Natural killer cell (primary cell): ENCODE data around the gene MMP11. TPM values are rescaled to one million over a fixed set of nuclear protein-coding genes. Genes with fewer than 3 reads are reported as not detected.

Experiments used
- ATAC-seq, 3 donors: fragments of 150-1000 bp in 2 of 3; fragments of 200-7000 bp in 1 of 3; cut with Tn5 transposase; 1 replicate in 1 of 3; 2 replicates in 2 of 3; pipeline ENCODE4 v1.10.0; 2021; ENCODE audit warnings: mild to moderate bottlenecking in 2 of 3, moderate library complexity in 2 of 3
- DNase-seq, 2 donors: peaks; one replicate each; pipeline versions ENCODE4 v3.0.0 to v3.0.0-alpha.2; 2013 to 2021; ENCODE audit warnings: mixed read lengths in 1 of 2
- H3K27ac ChIP-seq: one replicate; pipeline ENCODE4 v1.5.1; 2013; ENCODE audit warnings: mild to moderate bottlenecking, low read length
- H3K27me3 ChIP-seq: one replicate; pipeline ENCODE4 v1.6.1; 2013; ENCODE audit warnings: low read length; ENCODE audit not compliant: control insufficient read depth, insufficient read depth
- H3K36me3 ChIP-seq: one replicate; pipeline ENCODE4 v1.6.1; 2013; ENCODE audit warnings: low read length; ENCODE audit not compliant: control insufficient read depth, insufficient read depth
- H3K4me1 ChIP-seq: one replicate; pipeline ENCODE4 v1.6.1; 2013; ENCODE audit warnings: low read length; ENCODE audit not compliant: control insufficient read depth, insufficient read depth
- H3K4me3 ChIP-seq: one replicate; pipeline ENCODE4 v1.5.1; 2013; ENCODE audit warnings: low read length
- H3K9me3 ChIP-seq: one replicate; pipeline ENCODE4 v1.6.1; 2013; ENCODE audit warnings: low read length; ENCODE audit not compliant: control insufficient read depth, insufficient read depth
- H3K27ac Mint-ChIP-seq, 2 donors: one replicate each; pipeline ENCODE4 v1.8.0; 2022; ENCODE audit warnings: mild to moderate bottlenecking in 2 of 2, mixed read lengths in 2 of 2, moderate library complexity in 1 of 2
- H3K27me3 Mint-ChIP-seq, 2 donors: one replicate each; pipeline ENCODE4 v1.8.0; 2022; ENCODE audit warnings: low read depth in 2 of 2, mixed read lengths in 2 of 2
- H3K36me3 Mint-ChIP-seq: one replicate; pipeline ENCODE4 v1.8.0; 2022; ENCODE audit warnings: mixed read lengths
- H3K4me1 Mint-ChIP-seq, 2 donors: one replicate each; pipeline ENCODE4 v1.8.0; 2022; ENCODE audit warnings: mixed read lengths in 2 of 2
- H3K4me3 Mint-ChIP-seq: one replicate; pipeline ENCODE4 v1.8.0; 2022; ENCODE audit warnings: mild to moderate bottlenecking, moderate library complexity, mixed read lengths
- H3K9me3 Mint-ChIP-seq, 2 donors: one replicate each; pipeline ENCODE4 v1.8.0; 2022; ENCODE audit warnings: mixed read lengths in 2 of 2
- WGBS: methylation state at CpG from one replicate; pipeline ENCODE4 v1.1.7; 2013; ENCODE audit warnings: missing lambda C conversion rate; ENCODE audit not compliant: insufficient coverage; 5-methylcytosine and 5-hydroxymethylcytosine counted together
- intact Hi-C: fragments of 100-400 bp; cut with micrococcal nuclease; formaldehyde crosslinking; loops from one replicate; pipeline ENCODE4 v1.14.2; 2022
- total RNA-seq, 4 donors: library from RNA; stranded (reverse); fragments of 120-200 nt in 1 of 4; gene quantifications; one replicate each; pipeline versions ENCODE4 v1.2.3 to v1.2.4, GENCODE V29; 2013 to 2022
- TF ChIP-seq, protein P1 (sequence below): fragments of 200-600 bp; IDR thresholded peaks from one replicate; pipeline ENCODE4 v1.8.0; 2022; ENCODE audit warnings: antibody characterized with exemption

MMP11 gene
- total RNA-seq, 3 donors from 2014 or later (not counting 1 experiment from before 2014, with no cell fraction given): 0.71 to 1.7 (median 0.91) TPM

DNA sequence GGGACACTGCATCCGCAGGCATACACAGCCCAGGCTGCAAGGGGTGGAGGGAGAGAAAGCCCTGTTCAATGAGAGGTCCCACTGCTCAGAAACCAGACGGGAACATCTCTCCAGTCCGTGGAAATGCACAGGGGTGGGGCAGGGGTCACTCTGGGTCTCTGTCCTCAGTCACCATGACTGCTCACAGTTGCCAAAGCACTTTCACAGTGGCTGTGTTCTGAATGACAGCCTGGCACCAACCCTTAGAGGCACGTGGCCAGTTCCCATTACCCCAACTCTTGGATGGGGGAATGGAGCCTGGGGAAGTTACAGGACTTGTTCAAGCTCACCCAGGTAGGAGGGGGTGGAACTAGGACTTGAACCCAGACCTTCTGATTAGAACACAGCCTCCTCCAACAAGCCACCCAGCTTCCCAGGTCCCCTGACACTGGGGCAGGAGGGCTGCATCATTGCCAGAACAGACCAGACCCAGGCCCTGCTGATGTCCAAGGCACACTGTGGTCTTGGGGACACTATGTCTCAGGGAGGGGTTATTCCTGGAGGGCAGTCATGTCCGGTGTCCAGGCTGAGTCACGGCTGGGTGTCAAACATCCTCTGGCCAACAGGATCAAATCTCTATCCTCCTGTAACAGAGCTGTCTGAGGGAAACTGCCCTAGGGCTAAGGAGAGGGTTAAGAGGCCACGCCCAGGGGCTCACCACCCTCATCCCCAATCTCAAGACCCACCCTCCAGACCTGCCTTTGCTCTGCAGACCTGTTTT, 30.0 kb upstream of the MMP11 start:
- TF ChIP-seq, protein P1, sequence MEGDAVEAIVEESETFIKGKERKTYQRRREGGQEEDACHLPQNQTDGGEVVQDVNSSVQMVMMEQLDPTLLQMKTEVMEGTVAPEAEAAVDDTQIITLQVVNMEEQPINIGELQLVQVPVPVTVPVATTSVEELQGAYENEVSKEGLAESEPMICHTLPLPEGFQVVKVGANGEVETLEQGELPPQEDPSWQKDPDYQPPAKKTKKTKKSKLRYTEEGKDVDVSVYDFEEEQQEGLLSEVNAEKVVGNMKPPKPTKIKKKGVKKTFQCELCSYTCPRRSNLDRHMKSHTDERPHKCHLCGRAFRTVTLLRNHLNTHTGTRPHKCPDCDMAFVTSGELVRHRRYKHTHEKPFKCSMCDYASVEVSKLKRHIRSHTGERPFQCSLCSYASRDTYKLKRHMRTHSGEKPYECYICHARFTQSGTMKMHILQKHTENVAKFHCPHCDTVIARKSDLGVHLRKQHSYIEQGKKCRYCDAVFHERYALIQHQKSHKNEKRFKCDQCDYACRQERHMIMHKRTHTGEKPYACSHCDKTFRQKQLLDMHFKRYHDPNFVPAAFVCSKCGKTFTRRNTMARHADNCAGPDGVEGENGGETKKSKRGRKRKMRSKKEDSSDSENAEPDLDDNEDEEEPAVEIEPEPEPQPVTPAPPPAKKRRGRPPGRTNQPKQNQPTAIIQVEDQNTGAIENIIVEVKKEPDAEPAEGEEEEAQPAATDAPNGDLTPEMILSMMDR: no peak
- H3K36me3 ChIP-seq: peaks cover 28% of the 10 kb centered on the region
- H3K27ac ChIP-seq: no peak overlapping the region
- no peaks in the 10 kb centered on the region for H3K4me1 ChIP-seq
- Mint-ChIP-seq H3K4me1 (peaks cover 12 to 19% of the 10 kb centered on the region in 2 donors), H3K27me3 (no peaks in the 10 kb centered on the region), H3K4me3 (no peak overlapping the region), H3K36me3 (peaks cover 13% of the 10 kb centered on the region), H3K27ac (no peak overlapping the region), H3K9me3 (no peaks in the 10 kb centered on the region)
- ATAC-seq: no peak
- no peaks in the 10 kb centered on the region for H3K9me3 ChIP-seq
- no peaks in the 10 kb centered on the region for H3K27me3 ChIP-seq
- no peak overlapping the region for H3K4me3 ChIP-seq
- no peak for DNase-seq
- intact Hi-C loops: no loop called here
- 96% methylated on average over 7 of the region's 7 CpGs for WGBS

DNA sequence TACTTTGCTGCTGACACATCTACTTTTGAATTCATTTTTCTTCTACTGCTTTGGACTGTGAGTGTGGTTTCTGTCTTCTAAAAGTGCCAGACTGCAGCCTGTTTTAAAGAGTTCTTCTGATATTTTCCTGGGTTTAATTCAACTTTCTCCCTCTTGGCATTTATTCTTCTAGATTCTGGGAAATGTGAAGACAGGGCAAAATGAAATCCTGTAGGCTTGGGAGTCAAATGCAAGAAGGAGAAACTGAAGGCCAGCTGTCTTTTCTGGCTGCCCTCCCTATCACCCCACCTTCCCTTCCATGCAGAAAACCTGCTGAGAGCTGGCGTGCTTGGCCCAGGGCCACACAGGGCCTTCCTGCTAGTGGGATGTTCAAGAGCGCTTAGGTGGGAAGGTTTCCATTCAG, 29.3 kb upstream of the MMP11 start:
- Mint-ChIP-seq H3K27me3 (no peaks in the 10 kb centered on the region), H3K27ac (no peak overlapping the region), H3K4me1 (peaks cover 12 to 19% of the 10 kb centered on the region in 2 donors), H3K4me3 (no peak overlapping the region), H3K9me3 (no peaks in the 10 kb centered on the region), H3K36me3 (peaks cover 13% of the 10 kb centered on the region)
- Histone ChIP-seq H3K27ac (no peak overlapping the region), H3K27me3 (no peaks in the 10 kb centered on the region), H3K4me3 (no peak overlapping the region), H3K4me1 (no peaks in the 10 kb centered on the region), H3K36me3 (peaks cover 28% of the 10 kb centered on the region), H3K9me3 (no peaks in the 10 kb centered on the region)
- TF ChIP-seq, protein P1: no peak
- intact Hi-C loops: no loop called here
- no peak for ATAC-seq
- DNase-seq: no peak
- 96% methylated on average over 2 of the region's 2 CpGs for WGBS

DNA sequence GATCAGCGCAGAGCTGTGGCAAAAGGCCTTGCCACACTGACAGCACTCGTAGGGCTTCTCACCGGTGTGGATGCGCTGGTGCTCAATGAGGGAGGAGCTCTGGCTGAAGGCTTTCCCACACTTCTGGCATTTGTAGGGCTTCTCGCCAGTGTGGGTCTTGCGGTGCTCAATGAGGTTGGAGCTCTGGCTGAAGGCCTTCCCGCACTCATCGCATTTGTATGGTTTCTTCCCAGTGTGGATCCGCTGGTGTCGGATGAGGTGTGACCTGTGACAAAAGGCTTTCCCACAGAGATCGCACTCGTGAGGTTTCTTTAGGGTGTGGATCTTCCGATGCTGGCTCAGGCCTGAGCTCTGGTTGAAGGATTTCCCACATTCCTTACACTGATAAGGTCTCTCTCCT, 28.6 kb upstream of the MMP11 start:
- no peaks in the 10 kb centered on the region for H3K27me3 ChIP-seq
- Mint-ChIP-seq H3K27me3 (no peaks in the 10 kb centered on the region), H3K36me3 (peaks cover 13% of the 10 kb centered on the region), H3K27ac (no peak overlapping the region), H3K4me3 (no peak overlapping the region), H3K9me3 (no peaks in the 10 kb centered on the region), H3K4me1 (peaks cover 12 to 19% of the 10 kb centered on the region in 2 donors)
- no peak overlapping the region for H3K27ac ChIP-seq
- no peak overlapping the region for H3K4me3 ChIP-seq
- 98% methylated on average over 13 of the region's 13 CpGs for WGBS
- TF ChIP-seq, protein P1: no peak
- H3K36me3 ChIP-seq: peaks cover 28% of the 10 kb centered on the region
- DNase-seq (no peak), ATAC-seq (no peak)
- intact Hi-C loops: no loop called here
- H3K4me1 ChIP-seq: no peaks in the 10 kb centered on the region
- H3K9me3 ChIP-seq: no peaks in the 10 kb centered on the region

DNA sequence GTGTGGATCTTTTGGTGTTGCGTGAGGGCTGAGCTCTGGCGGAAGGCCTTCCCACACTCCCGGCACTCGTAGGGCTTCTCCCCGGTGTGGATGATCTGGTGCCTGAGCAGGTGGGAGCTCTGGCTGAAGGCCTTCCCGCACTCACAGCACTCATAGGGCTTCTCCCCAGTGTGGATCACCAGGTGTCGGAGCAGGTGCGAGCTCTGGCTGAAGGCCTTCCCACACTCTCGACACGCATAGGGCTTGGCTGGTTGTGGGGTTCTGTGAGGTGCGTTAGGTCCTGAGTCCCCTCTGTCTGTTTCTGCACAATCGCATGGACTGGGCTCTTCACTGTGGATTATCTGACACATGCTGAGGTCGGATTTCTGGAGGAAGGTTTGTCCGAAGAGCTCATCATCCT, 28.2 kb upstream of the MMP11 start:
- intact Hi-C loops: no loop called here
- 97% methylated on average over 14 of the region's 14 CpGs for WGBS
- H3K4me3 Mint-ChIP-seq: no peak overlapping the region

More for the DNA sequence above, 28.2 kb upstream of the MMP11 start:
- Histone ChIP-seq H3K27me3 (no peaks in the 10 kb centered on the region), H3K27ac (no peak overlapping the region), H3K4me3 (no peak overlapping the region), H3K9me3 (no peaks in the 10 kb centered on the region), H3K4me1 (no peaks in the 10 kb centered on the region), H3K36me3 (peaks cover 28% of the 10 kb centered on the region)
- DNase-seq (no peak), ATAC-seq (no peak)
- Mint-ChIP-seq H3K27ac (no peak overlapping the region), H3K9me3 (no peaks in the 10 kb centered on the region), H3K36me3 (peaks cover 13% of the 10 kb centered on the region), H3K27me3 (no peaks in the 10 kb centered on the region), H3K4me1 (peaks cover 13 to 20% of the 10 kb centered on the region in 2 donors)
- TF ChIP-seq, protein P1: no peak
